Tibial artery (tissue), 4 donors: ENCODE data around the gene SOWAHA.

Experiments
- DNase-seq, 2 donors: peaks; one replicate each; pipeline ENCODE4 v3.0.0-alpha.2; 2019
- H3K27ac ChIP-seq, 2 donors: fragments of 200-600 bp; sonication (generic) in 1 of 2; 1 replicate in 1 of 2; 2 replicates in 1 of 2; pipeline ENCODE4 v1.5.1; 2018 to 2019; ENCODE audit warnings: mild to moderate bottlenecking in 1 of 2
- H3K27me3 ChIP-seq, 2 donors: fragments of 200-600 bp; sonication (generic) in 1 of 2; one replicate each; pipeline versions ENCODE4 v1.5.1 to v1.6.0; 2016 to 2019
- H3K36me3 ChIP-seq, 3 donors: fragments of 200-600 bp; sonication (generic) in 2 of 3; one replicate each; pipeline ENCODE4 v1.5.1; 2016 to 2019; ENCODE audit warnings: mild to moderate bottlenecking in 2 of 3
- H3K4me1 ChIP-seq, 4 donors: fragments of 200-600 bp; sonication (generic) in 2 of 4; 1 replicate in 3 of 4; 2 replicates in 1 of 4; pipeline ENCODE4 v1.5.1; 2016 to 2019
- H3K4me3 ChIP-seq, 2 donors: fragments of 200-600 bp; sonication (generic) in 1 of 2; 1 replicate in 1 of 2; 2 replicates in 1 of 2; pipeline ENCODE4 v1.5.1; 2018 to 2019; ENCODE audit warnings: mild to moderate bottlenecking in 2 of 2
- H3K9me3 ChIP-seq, 3 donors: fragments of 200-600 bp; sonication (generic) in 1 of 3; one replicate each; pipeline ENCODE4 v1.5.1; 2016 to 2019
- intact Hi-C: fragments of 100-400 bp; cut with DNase I; formaldehyde crosslinking; loops from one replicate; pipeline ENCODE4 v1.15.0; 2023; ENCODE audit warnings: low total_unique reads
- TF ChIP-seq, protein P1 (sequence below), 2 experiments: fragments of 200-600 bp in 1 of 2; fragments of 450-650 bp in 1 of 2; IDR thresholded peaks; one replicate each; pipeline ENCODE4 v1.5.1; 2017 to 2019; ENCODE audit warnings: antibody characterized with exemption in 2 of 2, mild to moderate bottlenecking in 1 of 2, moderate library complexity in 1 of 2

The SOWAHA gene

GRCh38 chr5:132766020-132766805 is 46.9 kb upstream of the SOWAHA start:
- H3K4me3 ChIP-seq: no peak overlapping the region
- peaks cover 0 to 58% (median 46%) of the 10 kb centered on the region in 4 donors for H3K4me1 ChIP-seq
- peaks cover 40 to 44% (median 41%) of the 10 kb centered on the region in 3 donors for H3K36me3 ChIP-seq
- peak in 1 of 2 donors; percentile 48 for DNase-seq
- H3K27me3 ChIP-seq: no peaks in the 10 kb centered on the region
- TF ChIP-seq, protein P1, sequence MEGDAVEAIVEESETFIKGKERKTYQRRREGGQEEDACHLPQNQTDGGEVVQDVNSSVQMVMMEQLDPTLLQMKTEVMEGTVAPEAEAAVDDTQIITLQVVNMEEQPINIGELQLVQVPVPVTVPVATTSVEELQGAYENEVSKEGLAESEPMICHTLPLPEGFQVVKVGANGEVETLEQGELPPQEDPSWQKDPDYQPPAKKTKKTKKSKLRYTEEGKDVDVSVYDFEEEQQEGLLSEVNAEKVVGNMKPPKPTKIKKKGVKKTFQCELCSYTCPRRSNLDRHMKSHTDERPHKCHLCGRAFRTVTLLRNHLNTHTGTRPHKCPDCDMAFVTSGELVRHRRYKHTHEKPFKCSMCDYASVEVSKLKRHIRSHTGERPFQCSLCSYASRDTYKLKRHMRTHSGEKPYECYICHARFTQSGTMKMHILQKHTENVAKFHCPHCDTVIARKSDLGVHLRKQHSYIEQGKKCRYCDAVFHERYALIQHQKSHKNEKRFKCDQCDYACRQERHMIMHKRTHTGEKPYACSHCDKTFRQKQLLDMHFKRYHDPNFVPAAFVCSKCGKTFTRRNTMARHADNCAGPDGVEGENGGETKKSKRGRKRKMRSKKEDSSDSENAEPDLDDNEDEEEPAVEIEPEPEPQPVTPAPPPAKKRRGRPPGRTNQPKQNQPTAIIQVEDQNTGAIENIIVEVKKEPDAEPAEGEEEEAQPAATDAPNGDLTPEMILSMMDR (IDR thresholded peaks at IDR 0.05): no peak
- no peaks in the 10 kb centered on the region for H3K9me3 ChIP-seq
- peak overlapping the region; percentile 5 to 7 for H3K27ac ChIP-seq
- intact Hi-C loops: no loop called here

DNA sequence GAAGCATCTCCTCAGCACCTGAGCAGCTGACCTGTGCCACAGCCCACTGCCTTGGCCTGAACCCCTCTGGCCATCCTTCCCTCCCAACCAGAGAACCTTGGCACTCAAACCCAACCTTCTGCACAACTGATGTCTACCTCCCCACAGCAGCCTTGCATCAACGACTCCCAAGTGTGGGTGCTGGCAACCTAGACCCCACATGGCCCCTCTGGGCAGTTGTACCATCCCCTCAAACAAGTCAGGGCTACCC is 46.4 kb upstream of the SOWAHA start:
- Histone ChIP-seq H3K4me1 (peaks cover 0 to 63% (median 51%) of the 10 kb centered on the region in 4 donors), H3K27me3 (no peaks in the 10 kb centered on the region)

GRCh38 chr5:132767150-132767549 is 46.0 kb upstream of the SOWAHA start:
- no peak overlapping the region for H3K27ac ChIP-seq
- DNase-seq: no peak
- H3K4me1 ChIP-seq: peaks cover 0 to 68% (median 55%) of the 10 kb centered on the region in 4 donors
- no peaks in the 10 kb centered on the region for H3K27me3 ChIP-seq
- no peak overlapping the region for H3K4me3 ChIP-seq
- H3K36me3 ChIP-seq: peaks cover 31 to 35% (median 33%) of the 10 kb centered on the region in 3 donors
- intact Hi-C loops: no loop called here
- no peaks in the 10 kb centered on the region for H3K9me3 ChIP-seq
- TF ChIP-seq, protein P1 (IDR thresholded peaks at IDR 0.05): no peak

More for the DNA sequence above, 46.4 kb upstream of the SOWAHA start:
- DNase-seq: no peak
- intact Hi-C loops: no loop called here
- Histone ChIP-seq H3K4me3 (no peak overlapping the region), H3K36me3 (peaks cover 35 to 39% (median 36%) of the 10 kb centered on the region in 3 donors), H3K9me3 (no peaks in the 10 kb centered on the region), H3K27ac (peak overlapping the region in 1 of 2 donors; percentile 7)
- TF ChIP-seq, protein P1 (IDR thresholded peaks at IDR 0.05): no peak

- Histone ChIP-seq H3K27me3 (no peaks in the 10 kb centered on the region), H3K4me1 (peaks cover 0 to 81% (median 68%) of the 10 kb centered on the region in 4 donors), H3K36me3 (peaks cover 18 to 22% (median 19%) of the 10 kb centered on the region in 3 donors), H3K27ac (peak overlapping the region; percentile 43 to 52), H3K4me3 (no peak overlapping the region), H3K9me3 (no peaks in the 10 kb centered on the region)
- DNase-seq: no peak
- TF ChIP-seq, protein P1 (IDR thresholded peaks at IDR 0.05): no peak
- intact Hi-C loops: no loop called here
These were observed 44.6 kb upstream of the SOWAHA start for GRCh38 chr5:132768485-132768868.

- Histone ChIP-seq H3K36me3 (peaks cover 0 to under 1% (median 0%) of the 10 kb centered on the region in 3 donors), H3K4me1 (peaks cover 0 to 97% (median 80%) of the 10 kb centered on the region in 4 donors), H3K9me3 (no peaks in the 10 kb centered on the region), H3K4me3 (no peak overlapping the region), H3K27ac (peak overlapping the region; percentile 85 to 98), H3K27me3 (no peaks in the 10 kb centered on the region)
- intact Hi-C loops: no loop called here
- peak in 1 of 2 donors; percentile 78 for DNase-seq
- TF ChIP-seq, protein P1 (IDR thresholded peaks at IDR 0.05): no peak
These were observed 42.5 kb upstream of the SOWAHA start for GRCh38 chr5:132770476-132771159.
